HG03103 (cell line): ENCODE data around the gene DNAH1.
A peak's percentile ranks its signal among the peaks of the same experiment; 100 is the strongest.

Source experiments
- ATAC-seq: cut with Tn5 transposase; IDR thresholded peaks from one replicate; pipeline ENCODE4 v1.9.1; 2021; ENCODE audit warnings: low read depth; ENCODE audit not compliant: unreplicated experiment

The DNAH1 gene

GRCh38 chr3:52442409-52443267, 126.5 kb downstream of the DNAH1 start:
- no peak for ATAC-seq

- no peak for ATAC-seq
Measured at GRCh38 chr3:52443268-52443610, 127.1 kb downstream of the DNAH1 start.

- ATAC-seq, result no peak
Measured at GRCh38 chr3:52443791-52444687, 127.9 kb downstream of the DNAH1 start.

- ATAC-seq, result peak; percentile 62
Measured at GRCh38 chr3:52444860-52445793, 129.0 kb downstream of the DNAH1 start, which contains the start of gene SEMA3G. Gene SEMA3G (minus strand): TSS chr3:52445103. CDS start chr3:52445027, 76 bp downstream.

- ATAC-seq, result no peak
Measured at GRCh38 chr3:52446042-52446441, 129.9 kb downstream of the DNAH1 start.

- peak; percentile 52 for ATAC-seq
Measured at GRCh38 chr3:52446631-52447511, 130.8 kb downstream of the DNAH1 start.

- ATAC-seq, result no peak
Measured at GRCh38 chr3:52447512-52448355, 131.6 kb downstream of the DNAH1 start.
